ENCODE results near the gene WWOX.

Gene WWOX

GRCh38 chr16:78235168-78235800, 135.8 kb downstream of the WWOX start:
- peak; percentile 20 to 62 for DNase-seq

GRCh38 chr16:78235876-78236275, 136.4 kb downstream of the WWOX start:
- no peak for DNase-seq

- DNase-seq: no peak
These were observed 138.4 kb downstream of the WWOX start for GRCh38 chr16:78237841-78238240.

- DNase-seq: peak; percentile 66 to 77
These were observed 141.2 kb downstream of the WWOX start for GRCh38 chr16:78240459-78241222.

GRCh38 chr16:78242239-78242630, 142.8 kb downstream of the WWOX start:
- DNase-seq: no peak

- DNase-seq: no peak
These were observed 144.9 kb downstream of the WWOX start for GRCh38 chr16:78244131-78244895.

- no peak for DNase-seq
These were observed 147.1 kb downstream of the WWOX start for GRCh38 chr16:78246559-78246958.

- peak in 1 of 2 experiments; percentile 58 for DNase-seq
These were observed 149.6 kb downstream of the WWOX start for GRCh38 chr16:78249056-78249455.

GRCh38 chr16:78249832-78250231, 150.4 kb downstream of the WWOX start:
- no peak for DNase-seq

GRCh38 chr16:78251115-78251514, 151.7 kb downstream of the WWOX start:
- no peak for DNase-seq

GRCh38 chr16:78252757-78253156, 153.3 kb downstream of the WWOX start:
- DNase-seq: no peak

GRCh38 chr16:78254841-78255240, 155.4 kb downstream of the WWOX start:
- no peak for DNase-seq

- no peak for DNase-seq
These were observed 157.4 kb downstream of the WWOX start for GRCh38 chr16:78256686-78257375.

- no peak for DNase-seq
These were observed 157.9 kb downstream of the WWOX start for GRCh38 chr16:78257376-78257728.

GRCh38 chr16:78258375-78259065, 159.1 kb downstream of the WWOX start:
- no peak for DNase-seq

- peak in 1 of 2 experiments; percentile 2 for DNase-seq
These were observed 160.4 kb downstream of the WWOX start for GRCh38 chr16:78259873-78260272.

- no peak for DNase-seq
These were observed 165.2 kb downstream of the WWOX start for GRCh38 chr16:78264642-78265041.

- DNase-seq: no peak
These were observed 169.8 kb downstream of the WWOX start for GRCh38 chr16:78269256-78269655.

GRCh38 chr16:78271981-78272380, 172.5 kb downstream of the WWOX start:
- no peak for DNase-seq

GRCh38 chr16:78274771-78275170, 175.3 kb downstream of the WWOX start:
- DNase-seq: no peak

- no peak for DNase-seq
These were observed 176.0 kb downstream of the WWOX start for GRCh38 chr16:78275420-78275819.

- no peak for DNase-seq
These were observed 178.0 kb downstream of the WWOX start for GRCh38 chr16:78277321-78278055.
